ENCODE results near the gene OR10G3.

Gene OR10G3

DNA sequence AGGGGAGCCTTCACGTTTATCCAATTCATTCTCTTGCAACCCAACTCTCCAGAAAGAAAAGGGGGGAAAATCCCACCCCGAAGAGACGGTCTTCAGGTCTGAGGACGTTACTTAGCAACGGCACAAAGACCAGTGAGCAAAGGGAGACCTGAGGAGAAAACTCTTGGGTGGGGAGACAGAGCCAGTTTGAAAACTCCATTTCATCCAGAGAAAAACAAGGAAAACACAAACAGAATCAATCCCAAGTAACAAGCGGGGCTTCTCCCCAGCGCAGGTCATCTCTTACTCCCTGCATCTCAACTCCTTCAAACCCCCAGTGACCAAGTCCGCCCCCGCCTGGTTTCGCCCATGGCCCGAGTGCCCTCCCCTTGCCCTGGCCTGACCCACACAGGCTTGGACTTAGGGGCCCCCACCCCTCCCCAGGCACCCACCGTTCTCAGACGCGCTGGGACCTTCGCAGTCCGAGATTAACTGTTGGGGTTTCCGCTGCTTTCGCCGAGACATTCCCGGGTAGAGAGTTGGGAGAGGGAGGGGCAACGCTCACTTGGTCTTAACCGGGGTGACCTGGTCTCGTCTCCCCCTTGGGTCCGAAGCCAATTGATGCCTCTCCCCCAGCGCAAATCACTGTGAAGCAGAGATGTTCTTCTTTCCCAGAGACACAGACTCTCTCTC is 43.3 kb downstream of the OR10G3 start:
- FAIRE-seq (no peak), DNase-seq (ENCODE audit: low spot score) (no peak)

DNA sequence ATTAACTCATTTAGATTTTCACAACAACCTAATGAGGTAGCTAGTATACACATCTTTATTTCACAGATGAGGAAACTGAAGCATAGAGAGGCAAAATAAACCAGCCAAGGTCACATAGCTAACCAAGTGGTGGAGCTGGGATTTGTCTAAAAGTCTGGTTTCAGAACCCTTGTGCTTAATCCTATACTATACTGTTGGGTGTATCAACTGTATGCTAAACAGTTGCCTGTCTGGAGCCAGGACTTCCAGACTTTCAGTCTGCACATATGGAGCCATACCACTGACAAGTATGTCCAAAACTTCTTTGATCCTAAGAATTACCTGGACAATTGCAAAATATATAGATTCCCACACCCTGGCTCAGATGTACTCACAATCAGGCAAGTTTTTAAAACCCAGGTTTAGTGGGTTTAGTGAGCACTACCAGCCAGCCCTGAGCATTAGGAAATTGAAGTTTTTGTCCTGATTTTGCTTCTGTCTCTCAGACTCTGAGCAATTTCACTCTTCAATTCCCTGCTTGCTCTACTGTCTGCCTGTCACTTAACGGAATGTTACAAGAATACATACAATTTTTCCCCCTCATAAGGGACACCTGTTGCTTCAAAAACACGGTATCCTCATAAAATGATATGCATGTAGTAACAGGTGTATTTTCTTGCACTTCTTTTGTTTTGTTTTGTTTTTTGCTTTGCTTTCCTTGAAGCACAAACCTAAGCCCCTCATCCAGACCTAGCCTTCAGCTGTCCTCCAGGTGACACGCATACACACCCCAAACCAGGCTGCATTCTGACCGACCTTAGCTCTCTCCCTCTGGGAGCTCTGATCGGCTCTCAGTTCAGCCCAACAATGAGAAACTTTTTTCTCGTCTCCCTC is 44.1 kb downstream of the OR10G3 start:
- FAIRE-seq (no peak), DNase-seq (ENCODE audit: low spot score) (no peak)

DNA sequence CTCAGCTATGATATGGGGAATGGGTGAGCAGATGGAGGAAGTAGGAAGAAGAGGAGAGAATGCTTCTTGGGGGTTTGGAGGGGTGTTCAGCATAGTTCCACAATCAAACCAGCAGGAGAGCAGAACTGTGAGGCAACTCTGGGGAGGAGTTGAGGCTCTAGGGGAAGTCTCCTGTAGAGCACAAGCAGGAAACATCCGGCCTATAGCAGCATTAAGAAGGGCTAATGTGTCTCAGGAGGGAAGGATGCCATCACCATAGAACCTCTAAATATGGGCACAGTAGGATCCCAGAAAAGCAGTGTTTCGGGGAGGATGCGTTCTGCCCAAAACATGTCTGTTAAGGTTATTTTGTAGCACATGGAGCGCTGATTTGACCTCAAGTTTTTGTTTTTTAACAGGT is 45.3 kb downstream of the OR10G3 start:
- FAIRE-seq: no peak

DNA sequence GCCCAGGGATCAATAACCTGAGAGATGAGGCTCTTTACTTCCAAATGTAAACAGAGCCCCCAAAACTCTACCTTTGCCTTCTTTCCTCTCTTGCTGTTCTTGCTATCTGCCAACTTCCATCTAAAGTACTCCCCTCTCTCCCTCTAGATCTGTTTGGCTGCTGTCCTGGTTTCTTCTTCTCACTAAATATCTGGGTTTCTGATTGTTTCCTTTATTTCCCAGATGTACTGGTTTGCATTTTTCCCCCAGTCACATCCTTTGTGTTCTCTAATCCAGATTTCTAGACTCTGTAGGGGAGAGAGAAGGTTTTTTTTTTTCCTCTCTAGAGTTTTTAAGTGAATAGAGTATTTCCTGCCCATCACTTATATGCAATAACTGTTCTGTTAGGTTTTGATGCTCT is 46.6 kb downstream of the OR10G3 start:
- no peak for DNase-seq (ENCODE audit: low spot score)
- FAIRE-seq: no peak

More for the DNA sequence above, 45.3 kb downstream of the OR10G3 start:
- DNase-seq (ENCODE audit: low spot score): no peak

DNA sequence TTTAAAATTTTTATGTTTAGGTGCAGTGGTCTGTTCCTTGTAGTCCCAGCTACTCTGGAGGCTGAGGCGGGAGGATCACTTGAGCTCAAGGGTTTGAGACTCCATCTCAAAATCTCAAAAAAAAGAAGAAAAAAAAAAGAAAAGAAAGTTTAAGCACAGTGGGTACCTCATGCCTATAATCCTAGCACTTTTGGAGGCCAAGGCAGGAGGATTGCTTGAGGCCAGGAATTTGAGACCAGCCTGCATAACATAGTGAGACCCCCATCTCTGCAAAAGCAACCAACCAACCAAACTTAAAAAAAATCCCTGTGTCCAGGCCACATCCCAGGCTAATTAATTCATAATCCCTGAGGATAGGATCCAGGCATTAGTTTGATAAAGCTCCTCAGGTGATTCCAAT is 50.4 kb downstream of the OR10G3 start:
- FAIRE-seq (no peak), DNase-seq (ENCODE audit: low spot score) (no peak)

DNA sequence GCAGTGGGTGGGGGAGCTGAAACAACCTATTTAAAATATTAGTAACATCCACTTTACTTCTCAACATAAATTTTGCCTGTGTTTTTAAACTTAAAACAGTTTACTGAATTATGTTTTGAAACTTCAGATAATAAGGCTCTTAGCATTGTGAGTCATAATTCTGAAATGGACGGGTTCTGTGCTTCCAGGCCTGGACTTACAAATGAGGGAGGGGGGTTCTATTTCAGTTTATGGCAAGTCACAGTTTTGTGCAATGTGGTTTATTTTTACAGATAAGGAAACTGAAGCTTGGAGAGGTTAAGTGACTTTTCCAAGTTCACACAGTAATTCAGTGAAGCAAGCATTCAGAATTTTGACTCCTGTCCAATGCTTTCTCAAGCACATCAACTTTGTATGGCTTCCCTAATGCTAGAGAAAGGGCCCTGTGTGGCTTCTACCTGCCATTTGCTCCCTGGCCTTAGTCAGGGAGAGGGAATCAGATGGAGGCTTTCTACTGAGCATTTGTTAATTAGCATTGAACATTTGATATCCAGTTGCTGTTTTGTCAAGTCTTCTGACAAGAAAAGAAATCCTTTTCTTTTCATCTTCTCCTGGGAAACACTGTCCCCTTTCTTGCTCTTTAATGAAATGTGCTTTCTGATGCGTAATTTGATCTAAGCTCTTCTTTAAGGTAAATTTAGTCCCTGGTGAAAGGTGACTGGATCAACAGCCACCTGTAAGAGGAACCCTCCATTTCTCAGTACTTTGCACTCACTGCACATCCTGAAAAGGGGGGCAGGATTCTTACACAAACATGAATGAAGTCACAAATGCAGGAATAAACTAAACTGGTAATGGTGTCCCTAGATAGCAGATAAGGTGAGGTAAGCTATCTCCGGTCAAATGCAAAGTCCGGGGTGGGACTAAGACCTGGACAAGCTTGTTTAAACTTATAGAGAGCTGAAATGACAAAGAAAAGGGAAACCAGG is 51.2 kb downstream of the OR10G3 start:
- DNase-seq (ENCODE audit: low spot score) (no peak), FAIRE-seq (no peak)

DNA sequence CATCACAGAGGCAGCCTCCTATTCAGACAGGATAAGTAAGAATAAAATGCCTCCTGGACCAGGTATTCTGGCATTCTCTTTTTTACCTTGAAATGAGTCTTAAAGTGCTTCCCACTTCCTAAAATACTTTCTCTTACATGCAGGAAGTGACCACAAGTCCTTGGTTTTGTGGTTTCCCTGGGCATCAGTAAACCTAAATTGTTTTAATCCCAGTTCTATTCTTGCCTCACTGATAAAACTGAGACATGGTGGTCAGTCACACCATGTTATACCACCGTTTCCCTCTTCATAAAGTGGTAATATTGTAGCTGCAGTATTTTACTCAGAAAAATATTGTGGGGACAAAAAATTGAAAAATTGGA is 52.6 kb downstream of the OR10G3 start:
- no peak for FAIRE-seq
- DNase-seq (ENCODE audit: low spot score): no peak

DNA sequence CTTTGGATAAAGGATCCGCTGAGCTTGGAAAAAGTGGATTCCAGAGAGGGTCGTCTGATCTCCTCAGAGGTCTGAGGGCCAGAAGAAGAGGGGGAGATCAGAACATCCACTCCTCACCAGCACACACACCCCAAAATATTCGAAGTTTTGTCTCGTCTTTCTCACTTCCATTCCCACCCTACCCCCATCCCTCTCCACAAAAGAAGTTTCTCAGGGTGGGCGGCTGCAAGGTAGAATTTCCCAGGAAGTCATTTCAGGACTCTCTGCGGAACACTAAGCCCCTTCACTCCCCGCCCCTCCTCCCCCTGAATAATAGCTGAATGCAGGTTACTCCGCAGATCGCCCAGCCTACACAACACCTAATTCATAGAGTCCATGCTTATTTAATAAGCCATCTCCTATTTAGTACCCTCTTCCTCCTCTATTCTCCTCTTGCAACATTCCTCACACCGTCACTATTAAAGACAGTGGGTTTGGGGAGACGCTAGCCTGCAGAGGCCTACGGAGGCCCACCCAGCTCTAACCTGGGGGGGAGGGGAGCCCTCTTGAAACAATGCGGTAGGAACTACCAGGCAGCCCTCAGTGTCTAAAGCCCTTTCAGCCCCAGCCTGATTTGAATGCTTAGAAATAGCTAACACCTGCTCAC is 53.1 kb downstream of the OR10G3 start:
- DNase-seq (ENCODE audit: low spot score): no peak
- no peak for FAIRE-seq

DNA sequence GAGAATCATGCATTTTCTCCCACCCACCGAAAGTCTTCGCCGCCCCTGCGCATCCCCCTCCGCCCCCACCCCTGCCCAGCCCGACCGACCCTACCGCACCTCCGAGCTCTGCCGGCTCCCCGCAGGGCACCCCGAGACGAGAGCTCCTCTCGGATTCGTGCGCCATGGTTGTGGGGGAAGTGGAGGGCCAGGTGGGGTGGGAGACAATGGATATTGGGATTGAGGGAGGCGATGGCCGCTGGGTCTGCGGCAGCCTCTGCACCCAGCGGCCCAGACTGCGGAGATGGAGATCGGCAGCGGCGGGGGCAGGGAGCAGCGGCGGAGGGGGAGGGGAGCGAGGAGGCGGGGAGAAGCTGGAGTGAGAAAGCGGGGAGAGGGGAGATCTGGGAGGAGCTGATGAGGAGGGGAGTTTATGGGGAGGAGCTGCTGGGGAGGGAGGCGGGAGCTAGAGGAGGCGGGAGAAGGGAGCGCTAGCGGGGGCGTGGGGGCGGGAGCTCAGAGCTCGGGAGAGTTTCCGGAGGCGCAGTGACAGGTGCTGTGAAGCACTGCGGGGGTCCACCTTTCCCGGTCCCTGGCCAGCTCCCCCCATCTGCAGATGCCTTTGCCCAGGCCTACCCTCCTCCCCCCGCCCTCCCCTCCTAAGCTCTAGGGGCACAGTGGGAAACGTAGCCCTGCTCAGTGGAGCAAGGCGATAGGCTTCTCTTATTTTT is 53.8 kb downstream of the OR10G3 start, which contains the start of gene SALL2:
TSS of gene SALL2 (minus strand) at position 385 of the 710 bp plus-strand sequence. CDS start at position 166, 219 bp downstream.
- no peak for FAIRE-seq
- DNase-seq (ENCODE audit: low spot score): no peak

DNA sequence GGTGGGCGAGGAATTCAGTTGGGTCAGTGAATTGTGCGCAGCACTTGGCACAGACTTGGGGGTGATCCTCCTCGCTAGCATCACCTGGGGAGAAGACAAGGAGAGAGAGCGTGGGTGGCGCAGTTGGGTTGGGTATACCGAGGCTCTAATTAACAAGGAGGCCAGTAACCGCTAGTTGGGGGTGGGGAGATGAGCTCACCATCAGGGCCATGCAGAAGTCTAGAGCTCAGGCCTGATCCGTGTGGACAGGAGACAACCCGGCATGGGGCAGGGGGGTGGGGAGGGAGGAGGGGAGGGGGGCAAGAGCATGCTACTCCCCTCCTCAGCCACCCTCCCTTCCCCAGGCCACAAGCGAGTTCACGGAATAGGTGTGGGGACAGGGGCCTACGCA is 54.3 kb downstream of the OR10G3 start:
- FAIRE-seq (no peak), DNase-seq (ENCODE audit: low spot score) (no peak)

DNA sequence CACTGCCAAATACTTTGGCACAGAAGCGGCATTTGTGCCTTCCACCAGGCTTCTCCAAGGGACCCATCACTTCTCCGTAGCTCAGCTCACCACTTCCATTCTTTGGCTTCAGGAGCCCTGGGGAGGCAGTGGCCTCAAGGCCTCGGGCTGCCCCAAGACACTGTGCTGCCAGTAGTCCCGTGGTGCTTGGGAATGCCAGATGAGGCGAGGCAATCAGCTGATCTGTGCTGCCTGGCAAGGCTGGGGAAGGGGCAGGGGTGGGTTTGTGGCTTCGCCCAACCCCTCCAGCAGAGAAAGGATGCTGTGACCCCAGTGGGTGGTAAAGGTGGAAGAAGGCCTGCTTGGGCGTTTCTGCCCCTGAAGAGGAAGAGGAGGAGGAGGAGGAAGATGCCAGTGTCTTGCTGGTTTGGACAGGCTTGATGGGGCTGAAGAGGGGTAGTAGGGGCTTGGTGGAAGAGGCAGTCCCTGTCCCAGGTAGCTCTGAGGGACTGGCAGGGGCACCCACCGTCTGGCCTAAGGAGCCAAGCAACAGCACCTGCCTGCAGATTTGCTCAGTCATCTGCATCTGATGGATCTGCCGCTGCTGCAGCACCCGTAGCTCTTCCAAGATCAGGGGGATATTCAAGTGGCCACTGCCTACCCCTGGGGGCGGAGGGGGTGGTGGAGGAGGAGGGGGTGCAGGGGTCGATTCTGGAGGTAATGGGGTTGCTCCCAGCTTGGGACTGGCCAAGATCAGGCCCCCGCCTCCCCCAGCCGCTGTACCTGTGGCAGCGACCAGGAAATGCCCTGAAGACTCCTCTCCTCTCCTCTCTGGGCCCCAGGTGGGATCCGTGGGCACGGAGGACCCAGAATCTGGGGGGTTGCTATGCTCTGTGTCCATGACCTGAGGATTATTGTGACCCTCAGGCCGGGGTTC is 55.0 kb downstream of the OR10G3 start:
- no peak for DNase-seq (ENCODE audit: low spot score)
- FAIRE-seq: no peak

DNA sequence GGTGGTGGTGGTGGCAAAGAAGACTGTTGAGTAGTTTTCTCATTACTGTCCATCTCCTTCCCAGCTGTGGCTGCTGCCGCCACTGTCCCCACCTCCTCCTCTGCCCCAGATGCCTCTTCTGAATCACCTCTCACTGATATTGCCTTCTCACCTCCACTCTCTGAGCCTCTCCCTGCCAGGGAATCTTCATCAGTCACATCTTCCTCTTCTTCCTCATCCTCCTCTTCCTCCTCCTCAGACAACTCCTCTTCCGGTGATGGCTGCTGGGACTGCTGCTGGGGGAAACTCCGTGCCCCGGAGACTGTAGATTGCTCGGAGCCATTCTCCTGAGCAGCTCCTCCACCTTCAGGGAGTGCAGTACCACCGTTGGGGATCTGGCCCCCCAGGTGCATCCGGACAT is 56.7 kb downstream of the OR10G3 start:
- DNase-seq (ENCODE audit: low spot score) (no peak), FAIRE-seq (no peak)

DNA sequence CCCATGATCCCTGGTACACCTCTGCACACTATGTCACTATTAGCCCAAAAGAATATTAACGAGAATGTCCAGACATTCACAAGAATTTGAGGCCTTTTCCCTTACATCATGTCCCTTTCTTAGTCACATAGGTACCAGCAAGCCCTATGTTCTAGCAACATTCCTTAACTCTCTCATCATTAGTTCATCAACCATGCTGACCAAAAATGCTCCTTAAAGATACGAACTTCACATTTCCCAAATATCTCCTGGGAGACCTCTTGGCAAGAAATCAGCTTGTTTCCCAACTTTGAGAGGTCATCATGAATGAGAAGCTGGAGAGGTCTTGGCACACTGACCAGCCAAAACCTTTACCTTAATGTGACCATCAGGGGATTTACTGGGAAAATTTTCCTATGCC is 58.4 kb downstream of the OR10G3 start:
- FAIRE-seq (no peak), DNase-seq (ENCODE audit: low spot score) (no peak)

DNA sequence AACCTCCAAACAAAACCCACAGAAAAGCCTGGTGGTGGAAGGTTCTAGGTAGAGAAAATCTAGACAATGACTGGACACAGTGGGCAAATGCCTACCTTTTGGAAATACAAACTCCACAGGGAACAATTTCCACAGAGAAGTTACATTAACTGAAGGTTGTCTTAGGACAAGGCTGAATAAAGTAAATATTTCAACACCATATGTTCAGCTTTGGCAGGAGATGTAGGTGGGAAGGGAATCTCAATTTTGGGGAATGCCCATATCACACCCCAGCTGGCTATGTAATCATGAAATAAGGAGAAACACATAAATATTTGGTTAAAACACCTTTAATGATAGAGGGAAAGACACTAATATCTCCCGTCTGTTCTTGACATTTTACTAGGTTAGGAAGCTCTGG is 59.1 kb downstream of the OR10G3 start:
- DNase-seq (ENCODE audit: low spot score) (no peak), FAIRE-seq (no peak)

DNA sequence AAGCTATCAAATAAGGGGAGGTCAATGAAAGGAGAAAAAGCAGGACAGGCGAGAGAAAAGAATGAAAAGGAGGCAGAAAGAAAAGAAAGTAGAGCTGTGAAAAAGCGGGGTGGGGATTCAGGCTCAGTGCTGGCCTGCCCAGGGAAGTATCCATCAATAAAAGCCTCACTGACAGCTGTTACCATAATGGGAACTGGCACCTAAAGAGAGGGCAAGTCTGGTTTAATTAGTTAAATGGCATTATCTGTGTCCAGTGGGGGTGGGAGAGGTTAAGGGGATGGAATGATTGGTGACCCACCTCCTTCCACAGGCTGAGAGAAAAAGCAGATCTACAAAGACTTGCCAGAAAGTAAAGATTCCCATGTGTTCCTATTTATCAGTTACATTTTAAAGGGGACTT is 61.2 kb downstream of the OR10G3 start:
- no peak for DNase-seq (ENCODE audit: low spot score)
- no peak for FAIRE-seq
